Liver (tissue), 3 donors: ENCODE measurements around the gene BCKDHB.

Source experiments
- CTCF ChIP-seq: fragments of 150-350 bp; IDR thresholded peaks from 2 replicates; pipeline ENCODE4 v1.5.1; 2017; ENCODE audit warnings: improper control_type of control experiment, low read depth, low read length; ENCODE audit not compliant: missing input control
- GABPA ChIP-seq, 2 donors: IDR thresholded peaks in 1 of 2; conservative IDR thresholded peaks in 1 of 2; 2 replicates each; pipeline ENCODE4 v1.6.1; 2016; ENCODE audit warnings: antibody characterized with exemption in 2 of 2, mild to moderate bottlenecking in 1 of 2, moderate library complexity in 1 of 2
- RAD21 ChIP-seq, 2 donors: IDR thresholded peaks; 2 replicates each; pipeline ENCODE4 v1.6.1; 2016; ENCODE audit warnings: antibody characterized with exemption in 2 of 2, mild to moderate bottlenecking in 2 of 2
- ZBTB33 ChIP-seq: IDR thresholded peaks from 2 replicates; pipeline ENCODE4 v1.6.1; 2016; ENCODE audit warnings: antibody characterized with exemption
- donor health status: healthy.
- donor health status: healthy.

DNA sequence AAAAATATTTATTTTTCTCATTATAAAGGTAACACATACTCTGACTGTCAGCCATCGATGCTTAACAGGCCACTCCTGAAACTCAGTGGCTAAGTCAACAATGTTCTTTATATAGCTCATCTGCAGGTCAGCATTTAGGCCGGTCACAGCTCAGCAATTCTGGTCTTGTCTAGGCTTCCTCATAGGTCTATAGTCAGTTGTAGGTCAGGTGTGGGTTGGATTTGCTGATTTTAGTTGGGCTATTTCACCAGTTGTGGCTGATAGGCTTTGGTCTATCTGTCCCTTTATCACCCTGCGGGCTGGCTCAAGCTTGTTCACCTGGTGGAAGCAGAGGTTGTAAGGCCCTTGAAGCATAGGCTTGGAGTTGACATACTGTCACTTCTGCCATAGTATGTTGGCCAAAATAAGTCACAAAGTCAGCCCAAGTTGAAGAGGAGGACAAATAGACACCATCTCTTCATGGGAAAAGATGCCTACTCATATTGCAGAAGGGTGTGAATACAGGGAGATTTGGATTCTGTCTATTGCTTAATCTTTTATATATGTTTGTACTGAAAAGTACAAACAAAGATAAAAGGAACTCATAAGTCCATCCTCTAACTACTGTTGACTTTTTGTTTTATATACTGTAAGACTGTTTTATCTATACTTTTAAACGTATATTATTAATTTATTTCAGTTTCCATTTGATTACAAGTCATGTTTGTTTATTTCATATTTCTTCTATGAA, 75.0 kb downstream of the BCKDHB start:
- TF ChIP-seq RAD21 (IDR thresholded peaks at IDR 0.05) (no peak), GABPA (IDR thresholded peaks at IDR 0.05 in 1 of 2, conservative IDR thresholded peaks at IDR 0.05 in 1 of 2) (no peak), CTCF (no peak), ZBTB33 (no peak)
